ENCODE measurements around the gene CHMP1B.
"Not testable (repeated sequence)": the region's sequence is repeated elsewhere in the genome, so short reads cannot be mapped to it uniquely, and the experiment has no call there.

Gene CHMP1B

GRCh38 chr18:11889284-11889683, 38.1 kb downstream of the CHMP1B start:
- TF ChIP-seq ZNF274 (IDR thresholded peaks at IDR 0.05; ENCODE audit: low read depth, low read length): no peak

GRCh38 chr18:11891737-11892136, 40.5 kb downstream of the CHMP1B start:
- TF ChIP-seq ZNF274 (IDR thresholded peaks at IDR 0.05; ENCODE audit: low read depth, low read length): no peak
- H3K4me3 ChIP-seq (ENCODE audit: low read length): no peak overlapping the region

More at GRCh38 chr18:11889284-11889683, 38.1 kb downstream of the CHMP1B start:
- H3K4me3 ChIP-seq (ENCODE audit: low read length): no peak overlapping the region

- not testable (repeated sequence) for H3K4me3 ChIP-seq (ENCODE audit: low read length)
These were observed 41.2 kb downstream of the CHMP1B start for GRCh38 chr18:11892438-11892837.

- no peak for TF ChIP-seq ZNF274 (IDR thresholded peaks at IDR 0.05; ENCODE audit: low read depth, low read length)
- no peak overlapping the region for H3K4me3 ChIP-seq (ENCODE audit: low read length)
These were observed 46.6 kb downstream of the CHMP1B start for GRCh38 chr18:11897781-11898180.

- H3K4me3 ChIP-seq (ENCODE audit: low read length): no peak overlapping the region
- no peak for TF ChIP-seq ZNF274 (IDR thresholded peaks at IDR 0.05; ENCODE audit: low read depth, low read length)
These were observed 47.9 kb downstream of the CHMP1B start for GRCh38 chr18:11899063-11899462.

GRCh38 chr18:11901826-11902438, 50.7 kb downstream of the CHMP1B start:
- H3K4me3 ChIP-seq (ENCODE audit: low read length): no peak overlapping the region
- no peak for TF ChIP-seq ZNF274 (IDR thresholded peaks at IDR 0.05; ENCODE audit: low read depth, low read length)

GRCh38 chr18:11902522-11903292, 51.5 kb downstream of the CHMP1B start:
- TF ChIP-seq ZNF274 (IDR thresholded peaks at IDR 0.05; ENCODE audit: low read depth, low read length): no peak
- no peak overlapping the region for H3K4me3 ChIP-seq (ENCODE audit: low read length)
